Measurements from ENCODE around the gene RALGPS1.
"Not testable (repeated sequence)": the region's sequence is repeated elsewhere in the genome, so short reads cannot be mapped to it uniquely, and the experiment has no call there.

Gene RALGPS1

GRCh38 chr9:126991183-126991582, 76.6 kb downstream of the RALGPS1 start:
- no peak for DNase-seq

- DNase-seq: no peak
These were observed 77.8 kb downstream of the RALGPS1 start for GRCh38 chr9:126992427-126992826.

GRCh38 chr9:126999315-127000068, 84.9 kb downstream of the RALGPS1 start:
- no peak for DNase-seq

DNA sequence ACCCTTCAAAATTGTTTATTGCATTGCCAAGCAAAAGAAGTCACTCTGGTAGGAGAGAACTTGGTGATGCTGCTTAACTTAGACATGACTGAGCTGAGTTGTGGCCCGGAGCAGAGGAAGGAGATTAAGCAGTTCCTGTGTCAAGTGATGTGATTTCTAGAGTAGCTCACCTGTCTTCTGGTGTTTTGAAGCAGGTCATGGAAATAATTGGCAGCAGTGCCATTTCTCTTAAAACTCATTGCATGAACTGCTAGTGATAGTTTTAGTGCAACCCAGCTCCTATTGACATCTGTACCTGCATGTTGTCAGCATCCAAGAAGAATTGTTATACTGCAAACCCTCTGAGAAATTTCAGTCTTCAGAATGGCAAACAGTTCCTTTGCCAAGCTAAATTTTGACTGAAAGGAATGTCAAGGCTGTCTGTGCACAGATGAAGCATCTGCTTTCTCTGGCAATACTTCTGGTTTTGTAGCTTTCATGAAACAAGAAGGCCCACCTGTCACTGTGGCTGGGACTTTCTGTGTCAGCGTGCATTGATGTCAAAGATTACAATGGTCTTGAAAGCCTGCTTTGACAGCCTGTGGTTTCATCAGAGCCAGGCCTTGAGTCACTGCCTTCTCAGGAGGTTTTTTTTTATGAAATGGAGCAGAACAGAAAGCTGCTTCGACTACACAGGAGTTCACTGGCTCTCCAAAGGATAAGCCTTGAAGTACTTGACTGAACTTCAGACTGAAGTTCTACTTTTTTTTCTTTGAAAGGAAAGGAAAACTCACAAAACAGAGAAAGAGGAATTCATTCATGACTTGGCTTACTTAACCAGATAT, 90.6 kb downstream of the RALGPS1 start:
- DNase-seq: peak; percentile 17 to 80 (median 51)

DNA sequence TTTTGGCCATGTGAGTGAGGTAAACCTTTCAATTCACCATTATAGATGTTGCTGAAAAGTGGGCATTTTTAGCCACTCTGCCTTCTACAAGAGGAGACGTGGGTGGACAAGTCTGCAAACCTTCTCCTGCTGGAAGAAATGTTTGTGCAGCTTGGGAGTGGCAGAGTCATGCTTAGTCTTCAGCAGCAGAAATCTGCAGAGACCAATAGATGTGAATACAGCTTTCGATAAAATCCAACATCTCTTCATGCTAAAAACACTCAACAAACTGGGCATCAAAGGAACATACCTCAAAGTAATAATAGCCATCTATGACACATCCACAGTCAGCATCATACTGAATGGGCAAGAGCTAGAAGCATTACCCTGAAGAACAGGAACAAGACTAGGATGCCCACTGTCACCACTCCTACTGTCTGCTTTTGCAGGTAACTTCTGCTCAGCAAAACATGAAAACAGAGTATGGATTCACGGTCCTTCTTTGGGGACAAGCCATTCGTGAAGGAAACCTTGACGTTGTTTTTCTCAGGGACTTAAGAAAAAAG, 91.3 kb downstream of the RALGPS1 start:
- DNase-seq: no peak

- no peak for DNase-seq
These were observed 93.1 kb downstream of the RALGPS1 start for GRCh38 chr9:127007638-127008037.

DNA sequence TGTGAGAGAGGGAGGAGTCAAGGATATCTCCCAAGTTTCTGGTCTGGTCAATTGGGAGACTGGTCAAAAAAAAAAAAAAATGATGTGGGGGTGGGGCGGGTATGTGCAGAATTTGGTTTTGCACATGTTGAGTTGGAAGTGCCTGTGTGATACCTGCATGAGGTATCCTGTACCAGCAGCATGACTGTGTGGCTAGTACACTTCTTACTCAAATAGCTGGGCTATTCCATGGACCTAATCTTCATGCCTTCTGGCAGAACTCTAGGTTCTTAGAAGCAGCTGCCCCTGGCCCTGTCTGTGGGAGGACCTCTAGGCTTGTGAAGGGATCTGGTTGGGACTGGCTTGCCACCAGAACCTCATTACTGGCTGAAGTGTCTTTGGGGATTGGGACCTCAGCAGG, 93.5 kb downstream of the RALGPS1 start:
- no peak for DNase-seq

DNA sequence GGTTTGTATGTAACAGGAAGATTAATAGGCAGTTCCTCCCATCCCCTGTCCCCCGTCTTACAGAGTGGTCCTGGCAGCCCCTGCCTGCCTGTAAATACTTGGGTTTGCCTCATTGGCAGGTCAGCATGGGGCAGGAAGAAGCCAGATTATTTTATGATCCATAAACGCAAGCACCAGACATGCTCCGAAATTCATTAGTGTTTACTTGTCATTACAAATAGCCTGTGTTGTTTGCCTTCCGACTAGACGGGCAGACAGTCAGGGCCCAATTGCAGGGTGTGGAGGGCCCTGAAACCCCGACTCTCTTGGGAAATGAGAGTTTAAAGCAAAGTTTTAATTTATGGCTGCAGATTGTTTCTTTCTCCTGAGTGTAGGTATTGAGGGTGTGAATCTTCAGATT, 97.2 kb downstream of the RALGPS1 start:
- no peak for DNase-seq

DNA sequence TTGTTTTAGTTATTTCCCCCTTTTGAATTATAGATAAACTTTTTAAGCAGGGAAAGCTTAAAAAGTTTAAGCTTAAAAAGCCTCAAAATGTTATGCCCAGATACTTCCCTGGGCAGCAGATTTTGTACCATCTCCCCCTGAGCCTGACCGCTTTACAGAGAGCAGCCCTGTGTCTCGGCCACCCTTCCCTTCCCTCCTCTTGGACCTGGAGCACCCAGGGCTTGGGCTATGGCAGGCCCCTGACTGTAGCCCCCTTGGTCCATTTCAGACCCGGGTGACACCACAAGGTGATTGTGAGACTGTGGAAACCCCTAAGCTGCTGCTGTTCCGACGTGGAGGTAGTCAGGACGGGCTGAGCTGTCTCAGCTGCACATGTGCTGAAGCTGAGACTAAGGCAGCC, 97.7 kb downstream of the RALGPS1 start:
- no peak for DNase-seq

DNA sequence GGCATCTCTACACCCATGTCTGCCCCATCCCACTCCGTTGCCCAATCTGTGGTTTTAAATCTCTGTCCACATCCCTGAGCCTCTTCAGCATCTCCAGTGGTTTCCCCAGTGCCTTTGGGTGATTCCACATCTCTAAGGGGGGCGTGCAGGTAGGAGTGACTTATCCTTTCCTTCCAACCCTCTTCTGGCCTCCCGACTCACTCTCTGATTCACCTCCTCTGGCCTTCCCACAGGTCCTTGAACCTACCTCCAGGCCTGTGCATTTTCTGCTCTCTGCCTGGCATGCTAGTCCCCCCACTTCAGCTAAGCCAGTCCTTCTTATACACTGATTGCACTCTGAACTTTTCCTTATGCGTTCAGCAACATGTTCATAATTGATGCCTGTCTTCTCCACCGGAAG, 99.0 kb downstream of the RALGPS1 start:
- no peak for DNase-seq

DNA sequence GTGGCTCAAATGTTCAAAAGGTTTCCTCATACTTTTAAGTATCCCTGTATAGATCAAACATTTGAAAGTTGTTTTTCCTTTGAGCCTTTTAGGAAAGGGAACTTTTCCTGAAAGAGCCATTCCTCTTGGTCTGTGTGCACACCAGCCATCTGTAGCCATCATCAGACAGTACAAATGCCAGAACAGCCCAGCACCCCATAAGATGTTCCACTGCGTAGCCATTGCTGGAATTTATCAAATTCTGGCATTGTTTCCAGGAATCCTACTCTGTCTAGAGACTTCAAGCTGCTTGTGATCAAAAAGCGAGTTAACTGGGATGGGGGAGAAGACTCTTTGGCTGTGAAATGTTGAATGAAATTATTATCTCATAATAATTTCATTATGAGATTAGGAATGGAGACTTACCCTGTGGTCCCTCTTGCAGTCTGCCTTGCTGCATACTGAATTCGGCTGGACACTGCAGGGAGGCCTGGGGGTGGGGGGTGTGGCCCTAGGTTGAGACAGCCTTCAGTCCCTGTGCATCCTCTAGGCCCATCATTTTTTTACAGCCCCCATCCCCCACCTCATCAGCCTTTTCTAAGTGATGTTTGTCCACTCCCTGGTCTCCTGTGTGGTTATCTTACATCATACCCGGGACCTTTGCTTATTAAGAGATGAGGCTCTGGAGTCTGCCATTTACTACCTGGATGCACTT, 99.8 kb downstream of the RALGPS1 start:
- no peak for DNase-seq

DNA sequence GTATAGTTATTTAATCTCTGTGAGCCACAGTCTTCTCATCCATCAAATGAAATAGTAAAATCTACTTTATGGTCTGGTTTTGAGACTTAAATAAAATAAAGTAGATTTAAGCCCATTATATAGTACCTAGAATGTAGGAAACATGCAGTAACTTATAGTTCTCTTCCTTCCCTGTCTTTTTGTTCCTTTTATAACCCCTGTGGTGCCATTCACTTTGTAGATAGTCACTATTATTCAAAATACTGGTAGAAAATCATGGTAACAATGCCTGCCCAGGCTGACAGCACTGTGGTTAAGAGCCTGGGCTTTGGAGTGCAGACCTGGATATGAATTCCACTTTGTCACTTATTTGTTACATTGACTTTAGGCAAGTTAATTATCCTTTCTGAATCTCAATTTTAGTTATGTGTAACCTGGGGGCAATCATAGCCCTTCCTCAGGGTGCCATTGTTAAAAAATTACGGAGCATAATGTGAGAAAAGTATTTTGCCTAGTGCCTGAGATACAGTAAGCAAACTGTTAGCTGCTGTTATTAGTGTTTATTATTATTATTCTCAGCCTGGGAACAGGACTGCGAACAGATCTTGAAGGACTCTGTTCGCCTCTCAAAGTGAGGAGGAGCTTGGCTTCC, 100.4 kb downstream of the RALGPS1 start:
- DNase-seq: no peak

DNA sequence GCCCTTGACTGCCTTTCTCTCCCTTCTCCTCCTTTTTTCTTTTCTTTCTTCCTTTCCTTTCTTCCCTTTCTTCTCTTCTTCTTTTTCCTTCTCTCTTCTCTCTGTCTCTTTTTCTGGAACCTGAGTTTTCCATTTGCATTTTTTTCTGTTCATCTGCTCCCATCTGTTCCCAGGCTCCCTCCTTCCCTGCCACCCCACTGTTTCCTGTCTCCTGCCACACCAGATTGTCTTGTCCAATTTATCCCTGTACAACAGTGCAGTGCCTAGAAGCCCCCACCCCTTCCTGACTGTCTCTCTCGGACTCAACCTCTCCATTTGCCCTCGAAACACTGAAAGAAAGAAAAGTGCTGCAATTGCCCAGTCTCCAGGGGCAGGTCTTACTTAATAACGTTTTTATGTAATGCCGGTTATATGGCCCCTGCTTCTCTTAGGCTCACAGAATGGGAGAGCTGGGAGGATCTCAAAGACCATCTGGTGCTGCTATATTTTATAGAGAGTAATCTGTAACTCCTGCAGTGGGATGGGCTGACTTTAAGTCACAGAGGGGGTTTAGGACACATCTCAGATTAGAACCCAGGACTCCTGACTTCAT, 101.4 kb downstream of the RALGPS1 start:
- DNase-seq: no peak

GRCh38 chr9:127017979-127018378, 103.4 kb downstream of the RALGPS1 start:
- not testable (repeated sequence) for DNase-seq

DNA sequence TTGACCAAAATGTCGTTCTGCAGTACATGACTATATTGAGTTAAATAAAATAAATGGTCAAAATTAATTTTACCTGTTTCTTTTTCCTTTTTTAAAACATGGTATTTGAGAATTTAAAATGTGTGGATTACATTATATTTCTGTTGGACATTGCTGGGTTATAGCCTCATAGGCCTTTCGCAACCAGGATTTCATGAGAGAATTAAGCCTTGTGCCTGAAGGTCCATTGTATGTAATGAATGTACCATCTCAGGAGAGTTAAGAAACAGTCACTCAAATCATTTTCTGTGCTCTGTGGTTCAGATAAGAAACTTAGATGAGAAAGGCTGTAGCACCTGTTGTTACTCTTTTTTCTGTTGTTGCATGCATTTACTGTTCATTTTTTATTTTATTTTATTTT, 104.4 kb downstream of the RALGPS1 start:
- DNase-seq: no peak

DNA sequence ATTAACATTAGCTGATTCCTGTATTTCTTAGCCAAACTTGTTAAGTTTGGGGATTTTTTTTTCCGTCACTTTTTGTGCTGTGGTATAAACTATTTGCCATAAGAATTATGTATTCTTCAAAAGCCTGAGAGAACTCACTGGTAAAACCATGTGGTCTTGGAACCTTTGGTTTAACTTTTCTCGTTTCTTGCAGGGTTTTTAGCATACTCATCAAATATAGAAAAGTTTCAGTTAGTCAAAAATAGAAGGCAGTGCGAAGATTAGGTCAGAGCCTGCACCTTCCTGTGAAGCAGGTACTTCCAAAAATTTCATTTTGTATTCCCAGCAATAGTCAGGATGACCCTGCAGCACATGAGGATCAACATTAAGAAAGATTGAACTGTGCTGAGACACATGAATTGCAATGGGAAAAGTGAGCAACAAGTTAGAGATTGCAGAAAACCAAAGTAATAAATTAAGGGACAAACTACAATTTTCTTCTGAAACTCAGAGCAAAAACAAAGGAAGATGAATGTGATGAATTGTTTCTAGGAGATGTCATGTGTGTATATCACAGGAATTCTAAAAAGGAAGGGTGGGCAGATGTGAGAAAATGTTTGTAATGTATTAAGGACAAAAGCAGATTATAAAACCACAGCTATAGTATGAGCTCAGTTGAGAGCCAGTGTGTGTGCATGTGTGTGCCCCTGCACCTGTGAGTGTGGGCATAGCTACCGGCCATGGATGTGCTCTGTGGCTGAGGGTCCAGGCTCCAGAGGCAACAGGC, 105.6 kb downstream of the RALGPS1 start:
- DNase-seq: no peak

DNA sequence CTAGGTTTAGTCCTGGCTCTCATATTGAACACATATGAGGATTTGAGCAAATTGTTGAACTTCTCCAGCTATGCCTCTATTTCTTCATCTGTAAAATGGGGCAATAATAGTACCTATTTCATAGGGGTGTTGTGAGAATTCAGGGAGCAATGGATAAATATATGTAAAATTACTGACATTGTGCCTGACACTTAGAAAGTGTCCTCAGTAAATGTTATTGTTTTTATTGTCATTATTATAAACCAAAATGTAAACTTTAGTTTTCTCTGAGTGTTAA, 106.2 kb downstream of the RALGPS1 start:
- DNase-seq: no peak

DNA sequence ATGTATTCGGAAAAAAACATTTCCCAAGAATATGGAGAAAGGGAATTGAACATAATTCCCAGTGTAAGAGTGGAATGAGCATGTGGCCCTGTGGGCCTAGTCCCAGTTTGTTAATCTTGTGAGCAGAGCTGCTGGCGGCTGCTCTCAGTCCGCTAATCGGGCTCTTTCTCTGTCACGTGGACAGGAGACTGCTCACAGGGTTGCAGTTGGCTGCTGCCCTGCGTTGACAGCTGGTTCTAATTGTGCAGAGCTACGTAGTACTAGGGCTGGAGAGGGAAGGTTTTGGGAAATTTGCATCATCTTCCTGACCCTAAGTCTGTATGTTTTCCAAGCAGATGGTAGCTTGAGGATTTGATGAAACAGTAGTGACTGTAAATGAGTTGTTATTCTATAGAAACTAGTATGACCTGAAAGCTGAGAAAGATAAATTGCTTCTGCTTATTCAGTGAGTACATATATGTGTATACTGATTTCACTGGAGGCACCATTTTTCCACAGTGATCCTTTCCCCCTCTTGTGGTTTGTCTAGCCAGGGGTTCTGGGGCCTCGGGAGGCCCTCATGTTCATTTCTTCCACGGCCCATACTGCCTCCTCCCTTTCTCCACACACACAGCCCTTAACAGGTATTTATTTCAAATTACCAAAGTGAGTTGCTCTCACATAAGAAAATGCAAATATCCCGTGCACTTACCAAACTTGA, 107.2 kb downstream of the RALGPS1 start:
- DNase-seq: no peak

GRCh38 chr9:127022913-127023660, 108.5 kb downstream of the RALGPS1 start:
- DNase-seq: no peak

DNA sequence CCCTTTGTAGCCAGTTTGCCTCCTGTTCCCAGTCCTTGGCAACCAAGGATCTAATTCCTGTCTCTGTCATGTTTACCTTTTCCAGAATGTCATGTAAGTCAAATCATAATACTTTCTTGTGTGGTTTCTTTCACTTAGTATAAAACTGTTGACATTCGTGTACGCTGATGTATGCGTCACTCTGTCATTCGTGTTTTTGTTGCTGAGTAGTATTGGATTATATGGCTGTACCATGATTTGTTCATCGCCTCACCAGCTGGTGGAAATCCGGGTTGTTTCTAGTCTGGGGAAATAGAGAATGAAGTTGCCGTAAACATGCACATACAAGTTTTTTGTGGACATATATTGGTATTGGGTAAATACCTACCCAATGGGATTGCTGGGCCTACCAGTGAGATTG, 110.5 kb downstream of the RALGPS1 start:
- DNase-seq: no peak

DNA sequence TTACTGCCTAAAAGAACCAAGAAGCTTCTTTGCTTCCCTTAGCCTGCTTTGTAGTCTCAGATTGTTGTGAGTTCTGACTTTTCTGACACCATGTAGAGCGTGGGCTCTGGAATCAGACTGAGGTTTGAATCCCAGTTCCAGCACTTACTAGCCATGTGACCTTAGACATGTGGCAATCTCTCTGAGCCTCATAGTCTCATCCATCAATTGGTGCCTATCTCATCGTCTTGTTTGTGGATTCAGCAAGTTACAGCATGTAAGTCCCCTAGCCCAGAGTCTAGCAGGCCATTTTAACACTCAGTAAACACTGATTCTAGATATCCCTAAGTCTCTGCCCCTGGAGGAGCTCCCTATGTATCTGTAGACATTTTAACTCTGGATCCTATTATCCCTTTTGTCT, 113.1 kb downstream of the RALGPS1 start:
- DNase-seq: no peak

All from stimulated activated naive CD4-positive, alpha-beta T cell (primary cell).